NCI-H446 (cell line): ENCODE results near the gene WFDC8.

ENCODE experiments used
- DNase-seq, 2 experiments: peaks; one replicate each; lab custom pipeline; 2025; lab: John Stamatoyannopoulos, UW

The WFDC8 gene

DNA sequence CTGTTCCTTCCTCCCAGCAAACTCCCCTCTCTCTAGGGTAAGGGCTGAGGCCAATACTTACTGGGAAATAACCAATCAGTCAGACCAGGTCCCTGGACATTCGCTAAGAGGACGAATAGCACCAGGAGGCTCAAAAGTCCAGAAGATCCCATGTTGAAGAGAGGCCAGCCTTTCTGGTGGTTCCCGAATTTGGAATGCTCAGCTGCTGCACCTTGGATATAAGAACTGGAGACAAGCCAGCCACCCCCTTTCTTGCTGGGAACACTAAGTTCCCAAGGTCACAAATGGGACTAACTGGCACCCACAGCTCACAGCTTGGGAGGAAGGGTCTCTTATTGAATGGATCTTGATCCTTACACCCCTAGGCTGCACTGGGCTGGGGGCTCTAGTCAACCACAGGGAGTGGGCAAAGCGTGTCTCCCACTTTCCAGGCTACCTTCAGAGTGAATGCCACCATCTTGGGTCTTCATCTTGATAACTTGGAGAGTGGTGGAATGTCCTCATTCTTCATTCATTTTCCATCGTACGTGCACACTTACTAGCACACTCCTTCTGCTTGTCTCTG lies 31.8 kb downstream of the WFDC8 start, which contains the start of gene EPPIN:
EPPIN (minus strand) TSS at position 196 of the 565 bp plus-strand sequence; CDS start at position 152, 44 bp downstream.
- DNase-seq: no peak

DNA sequence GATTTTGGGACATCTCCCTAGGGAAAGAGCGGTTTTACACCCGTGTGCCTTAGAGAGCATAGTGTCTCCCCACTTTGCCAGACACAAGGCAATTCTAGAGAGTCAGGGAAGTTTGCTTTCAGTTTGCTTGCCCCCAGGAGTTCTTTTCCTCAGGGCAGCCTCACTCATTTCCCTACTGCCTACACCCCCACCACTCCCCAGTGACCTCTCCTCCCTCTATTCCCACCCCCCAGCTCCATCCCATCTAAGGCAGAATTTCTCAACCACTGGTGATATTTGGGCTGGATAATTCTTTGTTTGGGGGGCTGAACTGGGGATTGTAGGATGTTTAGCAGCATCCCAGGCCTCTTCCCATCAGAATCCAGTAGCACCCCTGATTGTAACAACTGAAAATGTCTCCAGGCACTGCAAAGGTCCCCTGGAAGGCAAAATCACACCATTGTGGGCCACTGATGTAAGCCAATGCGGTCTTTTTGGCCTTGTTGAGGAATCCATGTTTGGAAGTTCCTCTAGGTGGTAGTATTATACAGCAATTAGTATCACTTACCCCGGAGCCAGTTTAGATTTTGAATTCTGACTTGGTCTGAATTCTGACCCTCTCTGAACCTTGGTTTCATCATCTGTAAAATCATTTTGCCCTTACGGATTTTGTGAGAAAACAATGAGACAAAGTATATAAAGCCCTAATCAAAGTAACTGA lies 33.2 kb downstream of the WFDC8 start:
- no peak for DNase-seq

GRCh38 chr20:45545351-45545750 lies 33.7 kb downstream of the WFDC8 start:
- DNase-seq: no peak

DNA sequence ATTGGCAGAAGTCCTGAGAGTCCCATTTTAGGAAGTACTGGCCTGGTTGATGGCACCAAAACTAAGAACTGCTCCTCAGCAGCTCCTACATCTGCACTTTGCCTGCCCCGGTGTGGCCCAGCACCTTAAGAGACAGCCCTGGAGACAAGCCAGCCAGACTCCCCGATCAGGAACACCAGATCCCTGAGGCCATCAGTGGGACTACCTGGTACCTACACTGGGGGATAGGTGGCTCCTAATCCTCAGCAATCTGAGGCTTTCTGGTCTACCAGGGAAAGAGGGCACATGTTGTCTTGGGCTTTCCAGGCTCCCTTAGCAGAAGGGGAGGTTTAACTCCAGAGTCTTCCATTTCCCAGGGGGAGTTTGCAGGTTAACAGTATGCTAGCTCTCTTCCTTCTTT lies 39.7 kb downstream of the WFDC8 start, which contains the start of gene WFDC6:
WFDC6 (minus strand) TSS at position 101 of the 400 bp plus-strand sequence; CDS start at position 26, 75 bp downstream.
- no peak for DNase-seq

DNA sequence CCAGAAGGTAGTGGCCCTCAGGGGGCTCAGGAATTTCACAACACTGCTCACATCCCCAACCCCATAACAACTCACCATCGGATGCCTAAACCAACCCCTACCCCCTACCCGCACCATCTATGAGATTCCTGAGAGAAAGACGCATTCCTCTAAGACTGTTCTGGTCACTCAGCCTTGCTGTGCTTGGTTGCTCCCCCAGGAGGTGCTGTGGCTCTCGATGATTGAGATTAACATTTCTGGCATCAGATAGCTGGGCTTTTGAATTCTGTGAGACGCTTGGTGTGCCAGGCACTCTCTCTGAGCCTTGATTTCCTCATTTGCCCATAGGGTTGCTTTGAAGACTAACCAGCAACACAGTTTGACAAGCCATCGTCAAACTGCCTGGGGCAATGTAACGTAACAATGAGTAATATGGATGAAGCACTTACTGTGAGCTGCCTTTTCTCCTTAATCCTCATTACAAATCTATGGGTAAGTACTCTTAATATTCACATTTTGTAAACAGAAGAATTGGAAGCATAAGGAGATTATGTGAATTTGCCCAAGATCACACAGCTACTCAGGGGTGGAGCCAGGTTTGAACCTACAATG lies 40.8 kb downstream of the WFDC8 start:
- DNase-seq: no peak

DNA sequence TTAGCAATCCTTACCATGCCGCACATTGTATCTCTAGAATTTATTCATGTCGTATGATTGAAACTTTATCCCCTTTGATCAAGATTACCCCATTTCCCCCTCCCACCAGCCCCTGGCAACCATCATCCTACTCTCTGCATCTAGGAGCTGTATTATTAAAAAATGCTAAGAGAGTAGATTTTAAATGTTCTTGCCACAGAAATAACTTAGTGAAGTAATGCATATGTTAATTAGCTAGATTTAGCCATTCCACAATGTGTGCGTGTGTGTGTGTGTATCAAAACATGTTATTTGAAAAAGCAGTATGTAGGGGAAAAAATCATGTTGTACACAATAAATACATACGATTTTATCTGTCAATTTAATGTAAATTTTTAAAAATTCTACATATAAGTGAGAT lies 51.8 kb downstream of the WFDC8 start:
- no peak for DNase-seq

GRCh38 chr20:45523821-45524220 lies 55.3 kb downstream of the WFDC8 start:
- DNase-seq: no peak

GRCh38 chr20:45518282-45518681 lies 60.8 kb downstream of the WFDC8 start:
- DNase-seq: no peak

DNA sequence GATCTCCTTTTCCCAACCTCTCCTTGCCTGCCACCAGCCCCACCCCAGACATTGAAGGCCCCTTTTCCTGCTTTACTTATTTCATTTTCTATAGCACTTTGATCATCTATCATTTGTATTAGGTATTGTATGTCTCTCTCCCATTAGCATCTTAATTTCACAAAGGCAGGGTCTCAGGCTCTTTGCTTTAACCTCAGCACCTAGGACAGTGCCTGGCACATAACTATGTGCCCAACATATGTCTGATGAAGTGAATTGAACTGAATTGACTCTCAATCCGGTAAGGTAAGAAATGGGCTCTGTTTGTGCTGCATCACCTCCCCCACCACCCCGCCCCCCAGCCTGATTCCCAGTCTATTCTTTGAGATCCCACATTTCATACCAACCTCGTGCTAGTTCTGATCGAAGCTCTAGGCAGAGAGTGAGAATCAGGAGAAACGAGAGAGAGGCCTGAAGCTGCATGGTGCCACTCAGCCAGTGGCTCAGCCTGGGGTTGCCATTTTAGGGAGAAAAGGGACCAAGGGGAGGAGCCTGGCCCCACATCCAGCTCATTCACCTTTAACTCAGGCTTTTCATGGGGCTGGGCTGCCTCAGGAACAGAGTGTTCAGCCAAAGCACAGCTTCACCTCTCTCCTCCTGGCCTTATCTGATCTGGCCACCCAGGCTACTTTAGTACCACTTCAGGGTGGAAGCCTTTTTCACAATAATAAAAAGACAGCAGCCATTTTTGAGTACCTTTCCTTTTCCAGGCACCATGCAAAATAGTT lies 63.8 kb downstream of the WFDC8 start, which contains the start of gene SPINT3:
SPINT3 (minus strand) TSS at position 476 of the 767 bp plus-strand sequence; CDS start at position 462, 14 bp downstream.
- DNase-seq: no peak

GRCh38 chr20:45510242-45510862 lies 68.7 kb downstream of the WFDC8 start:
- DNase-seq: no peak

GRCh38 chr20:45509091-45509490 lies 70.0 kb downstream of the WFDC8 start:
- no peak for DNase-seq

DNA sequence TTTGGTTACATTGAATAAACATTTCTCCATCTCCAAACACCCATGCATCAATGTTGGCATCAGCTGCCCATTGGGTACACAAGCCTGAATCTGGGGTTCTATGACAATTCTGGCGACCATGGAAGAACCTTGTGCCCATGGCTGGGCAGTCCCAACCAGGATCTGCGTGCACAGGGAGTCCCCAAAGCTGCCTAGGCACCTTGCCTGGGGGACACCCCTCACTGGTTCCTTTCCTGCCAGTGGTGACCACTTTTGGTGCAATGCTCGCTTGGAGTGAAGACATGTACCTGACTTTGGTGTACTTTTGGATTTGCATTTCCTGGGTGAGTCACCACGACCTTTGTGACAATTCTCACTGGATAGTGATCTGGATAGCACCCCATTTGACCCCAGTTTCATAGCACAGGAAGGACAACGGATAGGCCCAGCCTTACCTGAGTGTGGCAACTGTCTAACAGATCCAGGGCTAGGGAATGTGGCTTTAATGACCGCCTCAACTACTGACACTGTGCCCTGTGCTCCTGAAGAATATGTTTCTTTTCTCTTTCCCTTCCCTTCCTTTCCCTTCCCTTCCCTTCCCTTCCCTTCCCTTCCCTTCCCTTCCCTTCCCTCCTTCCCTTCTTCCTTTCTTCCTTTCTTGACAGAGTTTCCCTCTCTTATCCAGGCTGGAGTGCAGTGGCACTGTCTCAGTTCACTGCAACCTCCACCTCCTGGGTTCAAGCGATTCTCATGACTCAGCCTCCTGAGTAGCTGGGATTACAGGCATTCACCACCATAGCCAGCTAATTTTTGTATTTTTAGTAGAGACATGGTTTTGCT lies 70.8 kb downstream of the WFDC8 start:
- no peak for DNase-seq

DNA sequence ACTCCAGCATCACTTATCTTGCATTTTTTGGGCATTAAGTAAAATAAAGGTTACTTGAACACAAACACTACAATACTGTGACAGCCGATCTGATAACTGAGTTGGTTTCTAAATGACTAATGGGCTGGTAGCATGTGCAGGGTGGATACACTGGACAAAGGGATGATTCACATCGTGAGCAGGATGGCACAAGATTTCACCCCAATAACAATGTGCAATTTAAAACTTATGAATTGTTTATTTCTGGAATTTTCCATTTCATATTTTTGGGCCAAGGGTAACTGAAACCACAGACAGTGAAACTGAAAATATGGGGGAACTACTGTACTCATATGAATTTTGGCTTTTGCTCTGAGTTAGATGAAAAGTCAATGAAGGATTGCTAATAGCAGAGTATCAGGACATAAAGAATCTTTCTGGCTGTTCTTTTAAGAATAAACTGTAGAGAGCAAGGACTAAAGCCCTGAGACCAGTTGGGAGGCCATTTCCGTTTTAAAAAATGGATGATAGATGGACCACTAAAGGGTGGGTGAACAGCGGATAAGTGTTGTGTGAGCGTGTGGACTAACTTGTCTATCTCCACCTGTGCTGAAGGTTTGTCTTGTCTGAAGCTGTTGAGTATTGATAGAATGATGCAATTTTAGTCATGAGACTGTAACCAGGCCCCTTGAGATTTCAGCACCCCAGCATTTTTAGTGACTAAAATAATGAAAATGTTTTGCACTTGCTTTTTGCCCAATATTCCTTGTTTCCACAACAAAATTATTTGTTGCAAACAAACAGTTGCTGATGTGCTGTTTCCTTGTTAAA lies 71.9 kb downstream of the WFDC8 start:
- DNase-seq: no peak

GRCh38 chr20:45506398-45506797 lies 72.7 kb downstream of the WFDC8 start:
- no peak for DNase-seq

DNA sequence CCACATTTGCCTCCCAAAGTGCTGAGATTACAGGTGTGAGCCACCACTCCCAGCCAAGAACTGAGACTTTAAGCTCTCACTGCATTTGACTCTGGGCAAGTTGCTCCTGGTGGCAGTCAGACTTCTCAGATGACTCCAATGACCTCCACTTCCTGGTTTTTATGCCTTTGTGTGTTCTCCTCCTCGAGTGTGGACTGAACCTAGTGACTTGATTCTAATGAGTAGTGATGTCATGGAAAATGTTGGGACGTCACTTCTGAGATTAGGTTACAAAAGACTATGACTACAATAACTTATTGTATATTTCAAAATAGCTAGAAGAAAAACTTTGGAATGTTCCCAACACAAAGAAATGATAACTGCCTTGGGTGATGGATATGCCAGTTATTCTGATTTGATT lies 75.7 kb downstream of the WFDC8 start:
- DNase-seq: no peak

DNA sequence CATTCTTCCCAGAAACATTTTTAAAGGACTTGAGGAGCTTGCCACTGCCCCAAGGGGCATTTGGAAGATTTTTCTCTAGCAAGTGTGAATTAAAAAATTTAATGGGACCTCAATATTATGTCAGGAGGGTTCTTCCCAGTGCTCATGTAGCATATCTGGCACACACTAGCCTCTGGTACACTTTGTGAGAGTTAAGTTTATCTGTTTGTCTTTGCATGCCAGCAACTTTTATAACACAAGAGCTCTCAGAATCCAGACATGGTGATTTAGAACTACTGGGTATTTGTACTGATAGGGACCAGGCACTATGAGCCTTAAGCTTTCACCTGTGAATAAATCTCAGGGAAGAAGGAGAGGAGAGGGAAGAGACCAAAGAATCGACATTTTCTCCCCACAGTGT lies 76.5 kb downstream of the WFDC8 start:
- DNase-seq: no peak
